Measurements from ENCODE around the gene NFIB. TPM values are rescaled to one million over a fixed set of nuclear protein-coding genes. Genes with fewer than 3 reads are reported as not detected.

Gene NFIB
- total and polyA plus RNA-seq, 2 of the 8 experiments (the other 6 are each of a cell fraction or from before 2014, with no cell fraction given), result 2.6 to 13.1 TPM

DNA sequence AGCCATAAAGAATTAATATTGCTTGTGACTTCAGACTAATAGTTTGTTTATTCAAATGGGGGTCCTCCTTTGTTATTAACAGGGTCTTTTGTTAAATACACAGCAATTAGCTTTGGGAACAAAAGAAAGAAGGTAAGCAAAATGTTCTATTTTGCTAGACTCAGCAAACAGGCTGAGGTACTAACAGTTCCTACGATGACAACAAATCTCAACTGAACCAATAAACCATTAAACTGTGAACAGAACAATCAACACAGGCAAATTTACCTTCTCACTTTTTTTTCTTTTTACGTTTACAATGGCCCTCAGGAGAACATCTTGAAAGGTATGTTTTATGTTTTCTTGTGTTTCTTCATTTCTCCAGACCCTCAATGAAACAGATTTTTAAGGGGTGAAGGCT lies 207.2 kb downstream of the NFIB start:
- no peaks in the 10 kb centered on the region for H3K9me3 ChIP-seq (ENCODE audit: insufficient read depth in 2 of 2, low read depth in 1 of 2, low read length in 1 of 2)
- WGBS, 2 experiments (ENCODE audit: extremely low coverage in 1 of 2, insufficient coverage in 1 of 2, insufficient read length in 1 of 2, insufficient replicate concordance in 2 of 2, low coverage in 1 of 2, low lambda C conversion rate in 2 of 2, missing lambda C conversion rate in 1 of 2), result 67% methylated on average over 2 of the region's 2 CpGs; no CpG with 5 or more reads in 1 of the 2 experiments
- peak; percentile 13 for FAIRE-seq
- ChIA-PET CTCF (ENCODE audit: partially characterized antibody) (interaction anchor here (0.6 to 1.0 kb wide), 2 partner anchors 35 to 665 kb away, joined by 3 to 4 read pairs; no protein-coding TSS in a partner anchor), POLR2A (ENCODE audit: partially characterized antibody) (no interaction called here)
- no peaks in the 10 kb centered on the region for H3K79me1 ChIP-seq (ENCODE audit: low read depth, low read length)
- no peak overlapping the region for H3K9ac ChIP-seq (replicated peaks in 1 of 4; ENCODE audit: extremely low read depth in 1 of 4, low read depth in 3 of 4, low read length in 3 of 4)
- H3K4me3 ChIP-seq (ENCODE audit: extremely low read depth in 1 of 4, insufficient read depth in 2 of 4, low read depth in 3 of 4, low read length in 4 of 4), result no peak overlapping the region
- no peak overlapping the region for H3K4me2 ChIP-seq (ENCODE audit: insufficient read depth in 1 of 2, low read depth in 2 of 2, low read length in 2 of 2)
- H3K27ac ChIP-seq (ENCODE audit: low read depth, low read length), result no peak overlapping the region
- no peaks in the 10 kb centered on the region for H3K27me3 ChIP-seq (replicated peaks in 1 of 4; ENCODE audit: control insufficient read depth in 3 of 4, extremely low read depth in 1 of 4, insufficient read depth in 3 of 4, low read length in 3 of 4)
- DNase-seq (ENCODE audit: low read depth in 1 of 2, low spot score in 2 of 2), result no peak
- no peak overlapping the region for H2BK20ac ChIP-seq (ENCODE audit: low read length)
- H2BK15ac ChIP-seq (ENCODE audit: low read length), result no peak overlapping the region
- H2AFZ ChIP-seq (ENCODE audit: low read length), result no peak overlapping the region
- no peak overlapping the region for H3K14ac ChIP-seq (ENCODE audit: insufficient read length)
- H2BK5ac ChIP-seq (ENCODE audit: low read depth, low read length), result no peak overlapping the region
- H3K18ac ChIP-seq (ENCODE audit: extremely low read depth, low read length), result no peak overlapping the region
- no peaks in the 10 kb centered on the region for H3K36me3 ChIP-seq (ENCODE audit: control insufficient read depth in 2 of 4, insufficient read depth in 4 of 4, low read length in 3 of 4)
- H4K91ac ChIP-seq (replicated peaks; ENCODE audit: insufficient read length, low read length), result no peak overlapping the region
- H2BK120ac ChIP-seq (replicated peaks; ENCODE audit: low read depth, low read length), result no peak overlapping the region
- no peak overlapping the region for H3K56ac ChIP-seq (replicated peaks; ENCODE audit: insufficient read length, low read depth, low read length)
- H3K79me2 ChIP-seq (ENCODE audit: control insufficient read depth in 1 of 2, insufficient read depth in 2 of 2, low read length in 2 of 2), result no peaks in the 10 kb centered on the region
- no peak overlapping the region for H4K8ac ChIP-seq (ENCODE audit: extremely low read depth, insufficient read depth, low read length)
- no peak overlapping the region for H3K4ac ChIP-seq (replicated peaks; ENCODE audit: insufficient read length, low read depth, low read length)
- no peak overlapping the region for H3K23ac ChIP-seq (ENCODE audit: insufficient read length)
- no peak overlapping the region for H4K5ac ChIP-seq (ENCODE audit: insufficient read length, low read depth, low read length)
- H3K4me1 ChIP-seq (replicated peaks in 1 of 4; ENCODE audit: control insufficient read depth in 3 of 4, insufficient read depth in 4 of 4, low read length in 3 of 4), result peaks cover 0 to 13% (median 5%) of the 10 kb centered on the region in 4 experiments; a peak in 5 of 7 replicates
- H2AK5ac ChIP-seq (ENCODE audit: low read depth, low read length), result no peak overlapping the region
- H4K20me1 ChIP-seq (replicated peaks in 1 of 2; ENCODE audit: control insufficient read depth in 1 of 2, insufficient read depth in 2 of 2, low read length in 2 of 2), result no peaks in the 10 kb centered on the region
- H3K23me2 ChIP-seq (ENCODE audit: low read depth, low read length), result no peaks in the 10 kb centered on the region
- H2BK12ac ChIP-seq (ENCODE audit: low read depth, low read length), result no peak overlapping the region
- no peak for TF ChIP-seq RAD21 (IDR thresholded peaks at IDR 0.05 in 1 of 2, conservative IDR thresholded peaks at IDR 0.05 in 1 of 2; ENCODE audit: low read depth in 2 of 2, low read length in 2 of 2)
- no peak for TF ChIP-seq POU5F1 (IDR thresholded peaks at IDR 0.05; ENCODE audit: low read depth, low read length)
